GM12892 (cell line): ENCODE data around the gene MED22.

ENCODE experiments used
- POLR2A ChIP-seq: IDR thresholded peaks from 2 replicates; pipeline ENCODE4 v1.6.1; 2011; ENCODE audit warnings: low read depth, low read length, control low read depth
- POLR2AphosphoS5 ChIP-seq: IDR thresholded peaks from 2 replicates; pipeline ENCODE4 v1.6.1; 2011; ENCODE audit warnings: low read depth, low read length, control low read depth
- TAF1 ChIP-seq: IDR thresholded peaks from 2 replicates; pipeline ENCODE4 v1.6.1; 2011; ENCODE audit warnings: low read depth, mild to moderate bottlenecking, control low read depth, low read length, borderline replicate concordance

- no peak for TF ChIP-seq POLR2A
- TF ChIP-seq POLR2AphosphoS5 = no peak
- no peak for TF ChIP-seq TAF1
Measured at GRCh38 chr9:133354766-133355165, 6.8 kb upstream of the MED22 start.
